B cell (primary cell): ENCODE data around the gene RPF1.

Experiments
- EZH2 ChIP-seq: IDR thresholded peaks from 2 replicates; pipeline ENCODE4 v1.6.1; 2012; ENCODE audit warnings: borderline replicate concordance, low read depth, mild to moderate bottlenecking, moderate library complexity, low read length; ENCODE audit not compliant: insufficient read depth, poor library complexity, severe bottlenecking
- TF ChIP-seq, protein P1 (sequence below): fragments of 200-600 bp; IDR thresholded peaks from one replicate; pipeline ENCODE4 v1.8.0; 2022; ENCODE audit warnings: antibody characterized with exemption, mild to moderate bottlenecking

DNA sequence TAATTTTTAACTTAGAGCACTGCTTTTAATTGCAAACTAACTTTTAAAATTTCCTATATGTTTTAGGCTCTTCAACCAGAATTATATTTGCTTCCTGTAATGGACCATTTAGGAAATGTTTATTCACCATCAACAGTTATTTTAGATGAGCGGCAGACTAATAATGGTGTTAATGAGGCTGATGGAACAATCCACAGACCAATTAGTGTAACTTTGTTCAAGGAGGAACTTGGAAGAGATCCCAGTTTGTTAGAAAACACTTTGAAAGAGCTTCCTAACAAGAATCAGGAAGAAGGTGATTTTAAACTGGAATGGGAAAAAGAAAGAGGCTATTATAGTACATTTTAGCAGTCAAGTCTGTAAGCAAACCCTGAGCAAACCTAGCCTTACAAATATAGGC is 46.7 kb downstream of the RPF1 start:
- TF ChIP-seq, protein P1, sequence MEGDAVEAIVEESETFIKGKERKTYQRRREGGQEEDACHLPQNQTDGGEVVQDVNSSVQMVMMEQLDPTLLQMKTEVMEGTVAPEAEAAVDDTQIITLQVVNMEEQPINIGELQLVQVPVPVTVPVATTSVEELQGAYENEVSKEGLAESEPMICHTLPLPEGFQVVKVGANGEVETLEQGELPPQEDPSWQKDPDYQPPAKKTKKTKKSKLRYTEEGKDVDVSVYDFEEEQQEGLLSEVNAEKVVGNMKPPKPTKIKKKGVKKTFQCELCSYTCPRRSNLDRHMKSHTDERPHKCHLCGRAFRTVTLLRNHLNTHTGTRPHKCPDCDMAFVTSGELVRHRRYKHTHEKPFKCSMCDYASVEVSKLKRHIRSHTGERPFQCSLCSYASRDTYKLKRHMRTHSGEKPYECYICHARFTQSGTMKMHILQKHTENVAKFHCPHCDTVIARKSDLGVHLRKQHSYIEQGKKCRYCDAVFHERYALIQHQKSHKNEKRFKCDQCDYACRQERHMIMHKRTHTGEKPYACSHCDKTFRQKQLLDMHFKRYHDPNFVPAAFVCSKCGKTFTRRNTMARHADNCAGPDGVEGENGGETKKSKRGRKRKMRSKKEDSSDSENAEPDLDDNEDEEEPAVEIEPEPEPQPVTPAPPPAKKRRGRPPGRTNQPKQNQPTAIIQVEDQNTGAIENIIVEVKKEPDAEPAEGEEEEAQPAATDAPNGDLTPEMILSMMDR = no peak
- TF ChIP-seq EZH2 = no peak
